HG03439 (cell line): Measurements from ENCODE around the gene PATZ1.
A peak's percentile ranks its signal among the peaks of the same experiment; 100 is the strongest.
"Not testable (repeated sequence)": the region's sequence is repeated elsewhere in the genome, so short reads cannot be mapped to it uniquely, and the experiment has no call there.

Experiments used
- ATAC-seq: cut with Tn5 transposase; IDR thresholded peaks from one replicate; pipeline ENCODE4 v1.9.1; 2021; ENCODE audit warnings: mild to moderate bottlenecking, moderate library complexity; ENCODE audit not compliant: unreplicated experiment

The PATZ1 gene

DNA sequence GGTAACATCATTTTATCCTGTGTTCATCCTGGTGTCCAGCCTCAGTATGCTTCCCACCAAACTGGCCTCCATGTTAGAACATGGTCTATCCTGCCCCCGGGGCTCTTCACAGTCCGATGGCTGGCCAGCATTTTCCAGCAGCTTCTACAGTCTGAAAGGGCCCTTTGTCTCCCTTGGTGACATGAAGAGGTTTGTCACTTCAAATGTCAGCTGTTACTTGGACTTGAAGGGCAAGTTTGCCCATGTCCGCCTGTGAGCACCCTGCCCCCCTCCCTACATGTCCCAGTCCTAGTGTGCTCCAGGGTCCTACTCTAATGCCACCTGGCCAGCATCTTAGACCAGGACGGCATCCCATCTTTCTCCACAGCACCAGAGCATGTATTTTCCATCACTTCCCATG, 24.7 kb downstream of the PATZ1 start:
- no peak for ATAC-seq

DNA sequence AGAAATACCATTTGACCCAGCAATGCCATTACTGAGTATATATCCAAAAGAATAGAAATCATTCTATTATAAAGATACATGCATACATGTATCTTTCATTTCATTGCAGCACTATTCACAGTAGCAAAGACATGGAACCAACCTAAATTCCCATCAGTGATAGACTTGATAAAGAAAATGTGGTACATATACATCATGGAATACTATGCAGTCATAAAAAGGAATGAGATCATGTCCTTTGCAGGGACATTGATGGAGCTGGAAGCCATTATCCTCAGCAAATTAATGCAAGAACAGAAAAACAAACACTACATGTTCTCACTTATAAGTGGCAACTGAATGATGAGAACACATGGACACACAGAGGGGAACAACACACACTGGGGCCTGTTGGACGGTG, 31.9 kb downstream of the PATZ1 start:
- ATAC-seq = not testable (repeated sequence)

GRCh38 chr22:31313366-31314147, 32.6 kb downstream of the PATZ1 start:
- no peak for ATAC-seq

DNA sequence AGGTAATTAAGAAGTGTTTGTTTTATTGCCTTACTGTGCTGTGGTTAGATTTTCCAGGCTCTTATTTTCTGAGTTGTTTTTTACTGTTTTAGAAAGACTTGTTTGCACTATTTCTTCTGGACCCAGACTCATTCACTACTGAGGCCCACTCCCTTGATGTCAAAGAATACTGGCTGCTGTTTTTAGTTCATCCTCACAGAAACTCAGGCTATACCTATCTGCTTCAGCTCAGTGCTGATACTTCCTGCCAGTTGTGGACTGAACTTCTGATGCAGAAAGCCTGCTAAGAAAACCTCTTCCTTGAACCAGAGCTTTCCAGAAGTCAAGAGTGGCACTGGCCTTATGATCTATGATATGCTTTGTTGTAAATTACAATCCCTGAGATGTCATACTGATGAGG, 38.0 kb downstream of the PATZ1 start:
- no peak for ATAC-seq

DNA sequence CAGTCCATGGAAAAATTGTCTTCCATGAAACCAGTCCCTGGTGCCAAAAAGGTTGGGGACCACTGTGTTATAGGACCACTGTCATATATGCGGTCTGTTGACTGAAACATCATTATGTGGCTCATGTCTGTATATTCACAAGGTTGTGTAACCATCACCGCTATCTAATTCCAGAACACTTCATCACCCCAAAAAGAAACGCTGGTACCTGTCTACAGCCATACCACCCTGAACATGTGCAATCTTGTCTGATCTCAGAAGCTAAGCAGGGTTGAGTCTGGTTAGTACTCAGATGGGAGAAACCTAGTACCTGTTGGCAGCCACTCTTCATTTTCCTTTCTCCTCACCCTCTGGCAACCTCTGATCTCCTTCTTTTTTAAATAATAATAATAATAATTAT, 41.0 kb downstream of the PATZ1 start:
- ATAC-seq = no peak

GRCh38 chr22:31302537-31302936, 43.6 kb downstream of the PATZ1 start:
- no peak for ATAC-seq

DNA sequence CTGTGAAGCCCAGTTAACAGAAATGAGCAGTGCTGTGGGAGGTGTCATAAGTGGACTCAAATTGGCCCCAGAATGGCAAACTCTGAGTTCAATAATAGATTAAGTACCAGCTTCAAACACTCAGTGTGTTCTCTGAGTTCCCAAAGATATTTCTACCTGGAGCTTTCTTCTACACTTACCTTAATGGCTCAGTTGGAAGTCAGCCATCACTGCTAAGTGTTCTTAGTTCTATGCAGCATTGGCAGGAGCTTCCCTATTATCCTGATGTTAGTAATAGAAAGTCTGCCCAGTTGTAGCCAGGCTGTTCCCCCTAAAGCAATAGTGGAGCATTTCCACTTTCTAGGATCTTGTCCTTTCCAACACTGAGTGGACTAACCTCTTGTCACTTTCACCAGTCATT, 44.1 kb downstream of the PATZ1 start:
- ATAC-seq = no peak

- no peak for ATAC-seq
These were observed 45.2 kb downstream of the PATZ1 start for GRCh38 chr22:31300896-31301295.

DNA sequence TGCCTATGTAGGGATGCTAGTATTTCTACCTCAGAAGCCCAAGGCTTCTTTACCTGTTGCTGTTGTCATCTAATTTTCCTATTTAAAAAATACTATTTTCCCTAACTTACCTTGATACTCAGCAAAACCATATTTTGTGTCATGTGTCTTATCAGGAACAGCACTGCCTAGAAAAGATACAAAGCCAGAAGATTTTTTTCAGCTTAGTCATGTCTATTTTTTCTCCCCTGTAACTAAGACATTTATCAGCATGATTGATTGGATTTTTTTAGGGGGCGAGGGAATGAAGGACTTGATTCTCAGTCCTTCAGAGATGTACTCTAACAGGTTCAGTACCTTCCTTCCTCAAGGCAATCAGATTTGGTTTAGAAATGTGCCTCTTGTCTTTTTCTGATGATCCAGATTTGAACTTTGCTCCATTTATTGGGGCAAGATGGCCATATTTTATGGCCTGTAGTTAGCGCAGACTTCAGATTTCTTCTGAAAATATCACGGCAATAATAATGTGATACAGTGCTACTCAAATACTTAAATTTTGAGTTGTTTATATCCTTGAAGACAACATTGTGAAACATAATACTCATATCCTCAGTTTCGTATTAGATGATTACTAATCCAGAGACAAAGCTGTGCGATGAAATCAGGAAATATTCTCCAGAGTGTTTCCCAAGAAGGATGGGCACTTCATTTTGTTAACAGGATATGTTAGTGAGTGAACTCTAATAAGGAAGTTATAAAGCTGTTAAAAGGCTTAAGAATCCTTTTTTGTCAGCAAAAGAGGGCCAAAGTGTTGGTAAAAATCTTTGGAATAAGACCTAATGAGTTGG, 50.1 kb downstream of the PATZ1 start:
- no peak for ATAC-seq

DNA sequence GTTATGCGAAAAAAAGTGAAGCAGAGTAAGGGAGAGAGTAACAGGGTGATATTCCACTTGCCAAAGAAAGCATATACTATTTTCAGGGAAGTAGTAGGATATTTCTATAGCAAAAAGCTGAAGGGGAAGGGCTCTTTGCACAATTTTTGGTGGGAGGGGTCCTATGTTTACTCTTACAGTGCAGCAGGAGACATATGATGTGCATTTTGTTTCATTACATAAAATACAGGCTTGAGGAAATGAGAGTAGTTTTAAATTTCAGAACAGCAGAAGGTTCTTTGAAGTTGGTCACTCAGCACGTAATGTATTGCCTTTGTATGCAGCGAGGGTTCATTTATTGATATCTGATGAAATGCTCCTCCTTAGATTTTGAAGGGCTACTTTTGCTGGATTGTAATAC, 50.8 kb downstream of the PATZ1 start:
- no peak for ATAC-seq

GRCh38 chr22:31292236-31292989, 53.7 kb downstream of the PATZ1 start, which contains the start of gene PIK3IP1:
PIK3IP1 (minus strand) TSS chr22:31292488; CDS start chr22:31292344, 144 bp downstream.
- ATAC-seq = no peak

- no peak for ATAC-seq
These were observed 54.5 kb downstream of the PATZ1 start for GRCh38 chr22:31291481-31292235.

GRCh38 chr22:31290494-31291471, 55.4 kb downstream of the PATZ1 start:
- ATAC-seq = peak; percentile 82

DNA sequence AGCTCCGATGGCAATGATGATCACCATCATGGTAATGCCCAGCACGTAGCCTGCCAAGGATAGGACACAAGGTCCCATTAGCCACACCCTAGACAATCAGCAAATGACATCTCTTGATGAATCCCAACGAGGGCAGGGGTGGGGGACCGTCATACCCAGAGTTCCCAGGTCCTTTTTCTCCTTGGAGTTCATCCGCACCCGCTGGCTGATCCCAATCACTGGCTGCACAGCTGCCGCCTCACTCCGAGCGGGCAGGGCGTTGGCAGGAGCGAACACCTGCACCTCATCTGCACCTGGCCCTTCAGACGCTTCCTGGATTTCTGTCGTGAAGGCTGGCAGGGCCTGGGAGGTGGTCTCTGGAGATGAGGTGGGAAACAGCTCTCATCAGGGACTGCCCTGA, 56.8 kb downstream of the PATZ1 start:
- no peak for ATAC-seq

GRCh38 chr22:31288496-31289240, 57.5 kb downstream of the PATZ1 start:
- no peak for ATAC-seq

DNA sequence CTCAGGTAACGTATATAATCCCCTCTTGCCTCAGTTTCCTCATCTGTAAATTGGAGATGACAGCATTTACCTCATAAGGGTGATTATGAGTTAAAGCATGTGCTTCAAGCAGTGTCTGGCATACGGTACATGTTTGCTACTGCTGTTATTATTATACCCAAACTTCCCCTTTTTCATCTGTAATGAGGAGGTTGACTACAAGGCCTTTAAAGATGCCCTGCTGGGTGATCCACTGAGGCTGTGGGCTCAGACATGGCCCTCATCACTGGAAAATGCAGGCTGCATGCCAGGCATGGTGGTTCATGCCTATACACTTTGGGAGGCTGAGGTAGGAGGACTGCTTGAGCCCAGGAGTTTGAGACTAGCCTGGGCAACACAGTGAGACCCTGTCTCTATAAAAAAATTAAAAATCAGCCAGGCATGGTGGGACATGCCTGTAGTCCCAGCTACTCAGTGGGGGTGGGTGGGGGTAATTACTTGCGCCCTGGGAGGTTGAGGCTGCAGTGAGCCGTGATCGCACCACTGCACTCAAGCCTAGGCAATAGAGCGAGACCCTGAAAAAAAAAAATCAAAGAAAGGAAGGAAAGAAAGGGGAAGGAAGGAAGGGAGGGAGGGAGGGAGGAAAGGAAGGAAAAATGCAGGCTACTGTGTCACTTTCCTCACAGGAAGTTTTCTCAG, 58.2 kb downstream of the PATZ1 start:
- ATAC-seq = no peak

GRCh38 chr22:31286360-31287255, 59.5 kb downstream of the PATZ1 start:
- no peak for ATAC-seq
